HG03442 (cell line): Measurements from ENCODE around the gene SMIM10L2A.
"Not testable (repeated sequence)": the region's sequence is repeated elsewhere in the genome, so short reads cannot be mapped to it uniquely, and the experiment has no call there.

Experiments
- ATAC-seq: cut with Tn5 transposase; IDR thresholded peaks from one replicate; pipeline ENCODE4 v1.9.1; 2021; ENCODE audit warnings: mild to moderate bottlenecking, moderate library complexity; ENCODE audit not compliant: unreplicated experiment

SMIM10L2A gene

GRCh38 chrX:135422810-135423168, 1.0 kb downstream of the SMIM10L2A start:
- ATAC-seq: not testable (repeated sequence)

DNA sequence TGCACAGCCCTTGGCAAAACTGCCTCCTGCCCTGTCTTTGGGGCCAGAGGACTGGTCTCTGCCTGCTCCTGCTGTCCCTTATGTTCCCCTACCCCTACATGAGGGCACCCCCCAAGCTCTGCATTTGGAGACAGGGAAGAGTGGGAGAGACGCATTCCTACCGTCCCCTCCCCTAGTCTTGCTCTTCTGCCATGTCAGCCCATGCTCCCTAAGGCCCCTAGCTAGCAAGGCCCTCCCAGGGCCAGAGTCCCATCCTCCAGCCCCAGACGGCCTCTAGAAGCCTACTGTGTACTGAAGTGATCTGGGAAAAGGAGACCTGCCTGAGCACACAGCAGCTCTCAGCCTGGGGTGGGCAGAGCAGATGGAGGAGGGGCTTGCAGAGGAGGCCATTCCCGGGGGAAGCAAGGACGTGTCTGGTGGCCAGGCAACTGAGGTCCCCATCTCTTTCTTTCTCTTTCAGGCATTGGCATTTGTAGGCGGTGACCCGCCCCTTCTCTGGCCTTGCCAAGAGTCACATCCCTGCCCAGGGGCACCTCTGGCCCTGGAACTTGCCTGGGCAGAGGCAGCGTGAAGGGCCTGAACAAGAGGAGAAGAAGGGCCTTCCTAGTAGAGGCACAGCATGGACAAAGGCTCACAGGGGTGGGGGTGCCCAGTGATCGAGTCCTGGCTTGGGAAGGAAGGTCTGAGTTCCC, 1.6 kb downstream of the SMIM10L2A start:
- not testable (repeated sequence) for ATAC-seq

- no peak for ATAC-seq
These were observed 2.7 kb downstream of the SMIM10L2A start for GRCh38 chrX:135424469-135424868.

GRCh38 chrX:135425026-135425965, 3.6 kb downstream of the SMIM10L2A start:
- ATAC-seq: no peak

GRCh38 chrX:135429429-135429828, 7.7 kb downstream of the SMIM10L2A start:
- ATAC-seq: no peak

DNA sequence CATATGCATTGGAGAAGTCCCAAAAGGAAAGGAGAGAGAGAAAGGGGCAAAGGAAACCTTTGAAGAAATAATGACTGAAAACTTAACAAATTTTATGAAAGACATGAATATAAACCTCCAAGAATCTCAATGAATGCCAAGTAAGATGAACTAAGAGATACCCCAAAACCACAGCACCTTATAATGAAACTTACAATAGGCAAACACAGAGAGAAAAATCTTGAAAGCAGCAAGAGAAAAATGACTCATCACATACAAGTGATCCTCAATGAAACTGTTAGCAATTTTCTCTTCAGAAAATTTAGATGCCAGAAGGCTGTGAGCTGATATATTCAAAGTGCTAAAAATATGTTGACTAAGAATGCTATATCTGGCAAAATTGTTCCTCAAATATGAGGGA, 10.1 kb downstream of the SMIM10L2A start:
- ATAC-seq: no peak

GRCh38 chrX:135432453-135432852, 10.7 kb downstream of the SMIM10L2A start:
- ATAC-seq: no peak

GRCh38 chrX:135432881-135433521, 11.3 kb downstream of the SMIM10L2A start:
- no peak for ATAC-seq

GRCh38 chrX:135433531-135434257, 11.9 kb downstream of the SMIM10L2A start:
- ATAC-seq: no peak

DNA sequence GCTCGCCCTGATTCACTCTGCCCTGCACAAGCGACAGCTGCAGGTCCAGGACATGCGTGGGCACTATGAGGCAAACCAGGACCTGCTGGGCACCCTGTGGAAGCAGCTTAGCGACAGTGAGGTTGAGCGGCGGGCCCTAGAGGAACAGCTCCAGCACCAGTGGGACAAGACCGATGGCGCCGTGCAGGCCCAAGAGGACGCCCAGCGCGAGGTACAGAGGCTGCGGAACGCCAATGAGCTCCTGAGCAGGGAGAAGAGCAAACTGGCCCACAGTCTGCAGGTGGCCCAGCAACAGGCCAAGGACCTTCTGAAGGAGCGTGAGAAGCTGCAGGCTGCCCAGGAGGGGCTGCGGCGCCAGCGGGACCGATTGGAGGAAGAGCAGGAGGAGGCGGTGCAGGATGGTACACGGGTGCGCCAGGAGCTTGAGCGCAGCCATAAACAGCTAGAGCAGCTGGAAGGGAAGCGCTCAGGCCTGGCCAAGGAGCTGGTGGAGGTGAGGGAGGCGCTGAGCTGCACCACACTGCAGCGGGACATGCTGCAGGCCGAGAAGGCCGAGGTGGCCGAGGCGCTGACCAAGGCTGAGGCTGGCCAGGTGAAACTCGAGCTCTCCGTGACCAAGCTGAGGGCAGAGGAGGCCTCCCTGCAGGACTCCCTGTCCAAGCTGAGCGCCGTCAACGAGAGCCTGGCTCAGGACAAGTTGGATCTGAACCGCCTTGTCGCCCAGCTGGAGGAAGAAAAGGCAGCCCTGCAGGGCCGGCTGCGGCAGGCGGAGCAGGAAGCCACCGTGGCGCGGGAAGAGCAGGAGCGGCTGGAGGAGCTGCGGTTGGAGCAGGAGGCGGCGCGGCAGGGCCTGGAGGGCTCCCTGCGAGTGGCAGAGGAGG, 12.8 kb downstream of the SMIM10L2A start:
- ATAC-seq: no peak

DNA sequence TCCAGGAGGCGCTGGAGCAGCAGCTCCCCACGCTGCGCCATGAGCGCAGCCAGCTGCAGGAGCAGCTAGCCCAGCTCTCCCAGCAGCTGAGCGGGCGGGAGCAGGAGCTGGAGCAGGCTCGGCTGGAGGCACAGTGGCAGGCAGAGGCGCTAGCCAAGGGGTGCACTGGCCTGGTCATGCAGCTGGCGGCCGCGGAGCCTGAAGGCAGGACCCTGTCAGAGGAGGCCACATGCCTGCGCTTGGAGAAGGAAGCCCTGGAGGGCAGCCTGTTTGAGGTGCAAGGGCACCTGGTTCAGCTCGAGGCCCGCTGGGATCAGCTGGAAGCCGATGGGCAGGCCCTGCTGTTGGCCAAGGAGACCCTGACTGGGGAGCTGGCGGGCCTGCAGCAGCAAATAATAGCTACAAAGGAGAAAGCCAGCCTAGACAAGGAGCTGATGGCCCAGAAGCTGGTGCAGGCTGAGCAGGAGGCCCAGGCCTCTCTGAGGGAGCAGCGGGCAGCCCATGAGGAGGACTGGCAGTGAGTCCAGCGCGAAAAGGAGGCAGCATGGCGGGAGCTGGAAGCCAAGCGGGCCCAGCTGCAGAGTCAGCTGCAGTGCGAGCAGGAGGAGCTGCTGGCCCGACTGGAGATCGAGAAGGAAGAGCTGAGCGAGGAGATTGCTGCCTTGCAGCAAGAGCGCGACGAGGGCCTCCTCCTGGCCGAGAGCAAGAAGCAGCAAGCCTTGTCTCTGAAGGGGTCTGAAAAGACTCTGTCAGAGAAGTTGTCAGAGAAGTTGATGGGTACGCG, 13.6 kb downstream of the SMIM10L2A start:
- no peak for ATAC-seq

- ATAC-seq: no peak
These were observed 14.2 kb downstream of the SMIM10L2A start for GRCh38 chrX:135435933-135436332.

GRCh38 chrX:135436456-135436855, 14.7 kb downstream of the SMIM10L2A start:
- ATAC-seq: no peak

GRCh38 chrX:135436966-135437866, 15.5 kb downstream of the SMIM10L2A start:
- no peak for ATAC-seq

- no peak for ATAC-seq
These were observed 16.4 kb downstream of the SMIM10L2A start for GRCh38 chrX:135437867-135438733.

DNA sequence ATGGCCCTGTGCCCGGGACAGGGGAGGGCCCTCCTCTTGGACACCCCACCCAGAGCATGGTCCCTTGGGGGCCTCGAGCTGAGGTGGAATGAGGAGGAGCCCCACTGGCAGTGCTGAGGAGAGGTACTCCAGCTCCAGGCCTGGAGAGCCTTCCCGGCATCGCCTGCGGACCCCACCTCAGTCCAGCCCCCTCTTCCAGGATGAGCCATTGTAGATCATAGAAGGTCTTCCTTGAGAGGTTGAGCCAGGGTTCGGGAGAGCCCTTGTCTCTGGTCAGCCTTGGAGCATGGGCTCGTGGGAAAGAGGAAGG, 16.9 kb downstream of the SMIM10L2A start:
- no peak for ATAC-seq
